Endothelial cell (in vitro differentiated cells): ENCODE measurements around the gene CCDC92. TPM values are rescaled to one million over a fixed set of nuclear protein-coding genes. Genes with fewer than 3 reads are reported as not detected.

Experiments used
- DNase-seq: peaks from one replicate; pipeline ENCODE4 v3.0.0; 2021; ENCODE audit warnings: low spot score
- H3K27ac Mint-ChIP-seq: one replicate; pipeline ENCODE4 v1.8.0; 2021; ENCODE audit warnings: mixed read lengths, inconsistent platforms; ENCODE audit not compliant: unreplicated experiment
- H3K27me3 Mint-ChIP-seq: one replicate; pipeline ENCODE4 v1.8.0; 2021; ENCODE audit warnings: mild to moderate bottlenecking, moderate library complexity, mixed read lengths, inconsistent platforms; ENCODE audit not compliant: unreplicated experiment
- H3K36me3 Mint-ChIP-seq: one replicate; pipeline ENCODE4 v1.8.0; 2021; ENCODE audit warnings: mild to moderate bottlenecking, low read depth, mixed read lengths, inconsistent platforms; ENCODE audit not compliant: unreplicated experiment
- H3K4me1 Mint-ChIP-seq: one replicate; pipeline ENCODE4 v1.8.0; 2021; ENCODE audit warnings: mild to moderate bottlenecking, mixed read lengths, inconsistent platforms; ENCODE audit not compliant: unreplicated experiment
- H3K4me3 Mint-ChIP-seq: one replicate; pipeline ENCODE4 v1.8.0; 2021; ENCODE audit warnings: mild to moderate bottlenecking, mixed read lengths, inconsistent platforms; ENCODE audit not compliant: unreplicated experiment
- H3K9me3 Mint-ChIP-seq: one replicate; pipeline ENCODE4 v1.8.0; 2021; ENCODE audit warnings: mixed read lengths, inconsistent platforms; ENCODE audit not compliant: unreplicated experiment
- CTCF ChIP-seq: fragments of 200-600 bp; sonication (generic); IDR thresholded peaks from one replicate; pipeline ENCODE4 v1.5.0; 2021; ENCODE audit warnings: antibody characterized with exemption; ENCODE audit not compliant: unreplicated experiment
- total RNA-seq: library from RNA; stranded (reverse); fragmentation: NEBNext Ultra II Directional; extraction: Animal tissue kit (Norgen Biotek cat#: 25700); gene quantifications from one replicate; pipeline ENCODE4 v1.2.1, GENCODE V29; 2021; ENCODE audit not compliant: unreplicated experiment

CCDC92 gene
- total RNA-seq, 1 donor from 2014 or later = 25.0 TPM

GRCh38 chr12:123892180-123892559 lies 80.5 kb downstream of the CCDC92 start:
- Mint-ChIP-seq H3K4me3 (peak overlapping the region; percentile 65), H3K36me3 (no peaks in the 10 kb centered on the region), H3K27ac (no peak overlapping the region), H3K9me3 (no peaks in the 10 kb centered on the region), H3K27me3 (peaks cover 8% of the 10 kb centered on the region), H3K4me1 (peaks cover 7% of the 10 kb centered on the region)
- DNase-seq = no peak
- TF ChIP-seq CTCF = no peak

GRCh38 chr12:123891516-123892179 lies 81.0 kb downstream of the CCDC92 start:
- Mint-ChIP-seq H3K4me3 (peak overlapping the region; percentile 21), H3K9me3 (no peaks in the 10 kb centered on the region), H3K4me1 (peaks cover 7% of the 10 kb centered on the region), H3K27me3 (peaks cover 10% of the 10 kb centered on the region), H3K36me3 (no peaks in the 10 kb centered on the region), H3K27ac (no peak overlapping the region)
- DNase-seq = no peak
- no peak for TF ChIP-seq CTCF

- TF ChIP-seq CTCF = no peak
- H3K9me3 Mint-ChIP-seq = no peaks in the 10 kb centered on the region
- no peak for DNase-seq
- peaks cover 13% of the 10 kb centered on the region for H3K27me3 Mint-ChIP-seq
- no peaks in the 10 kb centered on the region for H3K36me3 Mint-ChIP-seq
- H3K4me3 Mint-ChIP-seq = peak overlapping the region; percentile 21
- H3K4me1 Mint-ChIP-seq = peaks cover 7% of the 10 kb centered on the region
- no peak overlapping the region for H3K27ac Mint-ChIP-seq
These were observed 81.6 kb downstream of the CCDC92 start for GRCh38 chr12:123891011-123891410.

- peaks cover 15% of the 10 kb centered on the region for H3K27me3 Mint-ChIP-seq
- H3K36me3 Mint-ChIP-seq = no peaks in the 10 kb centered on the region
- TF ChIP-seq CTCF = no peak
- H3K4me3 Mint-ChIP-seq = no peak overlapping the region
- H3K27ac Mint-ChIP-seq = no peak overlapping the region
- no peaks in the 10 kb centered on the region for H3K9me3 Mint-ChIP-seq
- DNase-seq = no peak
- H3K4me1 Mint-ChIP-seq = peaks cover 7% of the 10 kb centered on the region
These were observed 82.1 kb downstream of the CCDC92 start for GRCh38 chr12:123890536-123890902.

- Mint-ChIP-seq H3K27me3 (peaks cover 15% of the 10 kb centered on the region), H3K36me3 (no peaks in the 10 kb centered on the region), H3K9me3 (no peaks in the 10 kb centered on the region), H3K27ac (no peak overlapping the region), H3K4me1 (peaks cover 7% of the 10 kb centered on the region), H3K4me3 (no peak overlapping the region)
- no peak for TF ChIP-seq CTCF
- DNase-seq = no peak
These were observed 82.6 kb downstream of the CCDC92 start for GRCh38 chr12:123889848-123890535.
